ENCODE data around the gene PRELID3B.

GRCh38 chr20:59044796-59045195, 2.2 kb upstream of the PRELID3B start:
- TF ChIP-seq MAX (IDR thresholded peaks at IDR 0.05) (no peak), CEBPB (IDR thresholded peaks at IDR 0.05) (no peak), REST (IDR thresholded peaks at IDR 0.05; ENCODE audit: low read depth) (no peak), TAF1 (IDR thresholded peaks at IDR 0.05; ENCODE audit: low read depth) (no peak), YY1 (IDR thresholded peaks at IDR 0.05; ENCODE audit: low read depth) (no peak), EGR1 (IDR thresholded peaks at IDR 0.05) (no peak), TCF12 (IDR thresholded peaks at IDR 0.05; ENCODE audit: low read depth) (no peak), CREB1 (IDR thresholded peaks at IDR 0.05; ENCODE audit: low read depth) (no peak), USF1 (IDR thresholded peaks at IDR 0.05) (no peak)

Data from Ishikawa (cell line).